Stimulated activated CD4-positive, alpha-beta T cell treated with anti-CD3 and anti-CD28 coated beads, Interleukin-12 subunit alpha, Interleukin-12 subunit beta, amount 100 ng/mL, for 48 hours (primary cell): ENCODE results near the gene METRNL.
"Not testable (repeated sequence)": the region's sequence is repeated elsewhere in the genome, so short reads cannot be mapped to it uniquely, and the experiment has no call there.

Experiments used
- DNase-seq, 3 donors: peaks; one replicate each; pipeline ENCODE4 v3.0.0-alpha.2; 2020; ENCODE audit warnings: low read depth in 2 of 3, low spot score in 1 of 3

The METRNL gene

GRCh38 chr17:83079352-83079747 is at the start of gene METRNL:
TSS of gene METRNL (plus strand) at chr17:83079609. CDS start at chr17:83079816, 207 bp downstream.
- peak; percentile 41 to 55 (median 45) for DNase-seq

GRCh38 chr17:83030432-83030831 is 49.0 kb upstream of the METRNL start:
- DNase-seq: no peak

- DNase-seq: no peak
Observed at GRCh38 chr17:83031321-83031945, 48.0 kb upstream of the METRNL start.

- DNase-seq: not testable (repeated sequence)
Observed at GRCh38 chr17:83031946-83032451, 47.4 kb upstream of the METRNL start.

- no peak for DNase-seq
Observed at GRCh38 chr17:83032781-83033180, 46.6 kb upstream of the METRNL start.

GRCh38 chr17:83034525-83034924 is 44.9 kb upstream of the METRNL start:
- no peak for DNase-seq

- no peak for DNase-seq
Observed at GRCh38 chr17:83035722-83036121, 43.7 kb upstream of the METRNL start.

- no peak for DNase-seq
Observed at GRCh38 chr17:83036193-83036592, 43.2 kb upstream of the METRNL start.

- DNase-seq: no peak
Observed at GRCh38 chr17:83036666-83037065, 42.7 kb upstream of the METRNL start.

- DNase-seq: no peak
Observed at GRCh38 chr17:83037084-83037873, 42.1 kb upstream of the METRNL start.

GRCh38 chr17:83037874-83038165 is 41.6 kb upstream of the METRNL start:
- DNase-seq: no peak

GRCh38 chr17:83038983-83039382 is 40.4 kb upstream of the METRNL start:
- DNase-seq: not testable (repeated sequence)

GRCh38 chr17:83041305-83041704 is 38.1 kb upstream of the METRNL start:
- no peak for DNase-seq

- no peak for DNase-seq
Observed at GRCh38 chr17:83042522-83043158, 36.8 kb upstream of the METRNL start.

- not testable (repeated sequence) for DNase-seq
Observed at GRCh38 chr17:83044479-83044878, 34.9 kb upstream of the METRNL start.

- no peak for DNase-seq
Observed at GRCh38 chr17:83046448-83047181, 32.8 kb upstream of the METRNL start.

GRCh38 chr17:83047182-83047478 is 32.3 kb upstream of the METRNL start:
- DNase-seq: no peak

- DNase-seq: not testable (repeated sequence)
Observed at GRCh38 chr17:83047818-83048475, 31.5 kb upstream of the METRNL start.

- no peak for DNase-seq
Observed at GRCh38 chr17:83050651-83051395, 28.6 kb upstream of the METRNL start.
